HL-60 (cell line): ENCODE results near the gene KLHDC3.

Experiments
- SPI1 ChIP-seq: IDR thresholded peaks from 2 replicates; pipeline ENCODE4 v1.6.1; 2012; ENCODE audit warnings: low read depth, mild to moderate bottlenecking, borderline replicate concordance
- TF ChIP-seq, protein P1 (sequence below): IDR thresholded peaks from 2 replicates; pipeline ENCODE4 v1.6.1; 2012; ENCODE audit warnings: low read depth; ENCODE audit not compliant: insufficient replicate concordance

DNA sequence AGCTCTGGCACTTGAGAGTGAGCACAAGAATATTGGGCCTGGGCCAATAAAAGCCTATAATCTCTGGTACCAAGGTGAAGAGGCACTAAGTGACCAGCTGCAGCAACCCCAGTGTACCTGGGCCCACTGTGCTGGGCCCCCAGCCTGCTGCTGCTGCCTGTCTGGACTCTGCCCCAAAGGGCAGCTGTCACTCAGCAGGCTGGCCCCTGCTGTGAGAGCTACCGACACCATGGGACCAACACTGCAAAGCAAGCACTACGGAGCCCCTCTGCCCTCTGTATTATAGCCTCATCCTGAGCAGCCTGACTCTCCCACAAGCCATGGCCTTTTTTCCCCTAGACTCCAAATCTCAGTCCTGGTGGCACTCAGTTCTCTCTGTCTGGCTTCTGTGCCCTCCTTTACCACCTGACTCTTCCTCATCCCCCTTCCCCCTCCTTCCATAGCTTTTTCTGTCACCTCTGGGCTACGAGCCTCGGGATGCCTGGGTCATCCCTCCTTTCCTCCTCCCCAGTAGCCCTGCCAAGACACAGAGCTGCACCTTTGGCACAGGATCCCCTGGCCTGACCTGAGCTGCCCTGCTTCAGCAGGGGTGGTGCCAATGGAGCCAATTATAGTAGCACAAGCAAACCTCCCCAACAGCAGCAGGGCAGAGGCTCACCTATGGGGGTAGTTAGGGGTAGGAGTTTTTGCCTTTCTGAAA is 21.6 kb downstream of the KLHDC3 start:
- TF ChIP-seq SPI1, result no peak
- TF ChIP-seq, protein P1, sequence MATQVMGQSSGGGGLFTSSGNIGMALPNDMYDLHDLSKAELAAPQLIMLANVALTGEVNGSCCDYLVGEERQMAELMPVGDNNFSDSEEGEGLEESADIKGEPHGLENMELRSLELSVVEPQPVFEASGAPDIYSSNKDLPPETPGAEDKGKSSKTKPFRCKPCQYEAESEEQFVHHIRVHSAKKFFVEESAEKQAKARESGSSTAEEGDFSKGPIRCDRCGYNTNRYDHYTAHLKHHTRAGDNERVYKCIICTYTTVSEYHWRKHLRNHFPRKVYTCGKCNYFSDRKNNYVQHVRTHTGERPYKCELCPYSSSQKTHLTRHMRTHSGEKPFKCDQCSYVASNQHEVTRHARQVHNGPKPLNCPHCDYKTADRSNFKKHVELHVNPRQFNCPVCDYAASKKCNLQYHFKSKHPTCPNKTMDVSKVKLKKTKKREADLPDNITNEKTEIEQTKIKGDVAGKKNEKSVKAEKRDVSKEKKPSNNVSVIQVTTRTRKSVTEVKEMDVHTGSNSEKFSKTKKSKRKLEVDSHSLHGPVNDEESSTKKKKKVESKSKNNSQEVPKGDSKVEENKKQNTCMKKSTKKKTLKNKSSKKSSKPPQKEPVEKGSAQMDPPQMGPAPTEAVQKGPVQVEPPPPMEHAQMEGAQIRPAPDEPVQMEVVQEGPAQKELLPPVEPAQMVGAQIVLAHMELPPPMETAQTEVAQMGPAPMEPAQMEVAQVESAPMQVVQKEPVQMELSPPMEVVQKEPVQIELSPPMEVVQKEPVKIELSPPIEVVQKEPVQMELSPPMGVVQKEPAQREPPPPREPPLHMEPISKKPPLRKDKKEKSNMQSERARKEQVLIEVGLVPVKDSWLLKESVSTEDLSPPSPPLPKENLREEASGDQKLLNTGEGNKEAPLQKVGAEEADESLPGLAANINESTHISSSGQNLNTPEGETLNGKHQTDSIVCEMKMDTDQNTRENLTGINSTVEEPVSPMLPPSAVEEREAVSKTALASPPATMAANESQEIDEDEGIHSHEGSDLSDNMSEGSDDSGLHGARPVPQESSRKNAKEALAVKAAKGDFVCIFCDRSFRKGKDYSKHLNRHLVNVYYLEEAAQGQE, result no peak
